Measurements from ENCODE around the gene PPP1R2C. TPM values are rescaled to one million over a fixed set of nuclear protein-coding genes. Genes with fewer than 3 reads are reported as not detected.

PPP1R2C gene
- total and polyA plus RNA-seq, 2 of the 4 experiments (the other 2 are of a cell fraction), result not detected

DNA sequence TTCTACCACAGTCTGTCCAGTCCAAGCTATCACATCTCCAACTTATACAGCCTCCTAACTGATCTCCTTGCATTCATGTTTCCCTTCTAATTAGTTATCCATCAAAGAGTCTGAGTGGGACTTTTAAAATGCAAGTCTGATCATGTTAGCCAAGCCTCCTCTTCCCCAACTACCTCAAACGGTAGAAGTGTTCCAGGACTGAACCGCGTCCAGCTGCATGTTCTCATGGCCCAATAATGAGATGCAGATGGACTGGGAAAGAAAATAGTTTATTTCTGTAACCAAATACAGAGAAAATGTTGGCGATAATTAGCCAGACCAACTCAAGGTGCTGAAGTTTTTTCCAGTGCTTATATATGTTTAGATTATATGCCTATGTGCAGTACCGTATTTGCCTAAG lies 46.6 kb upstream of the PPP1R2C start:
- no peak overlapping the region for H2AK5ac ChIP-seq (ENCODE audit: low read depth, low read length)
- in situ Hi-C loops (cut with MboI; ENCODE audit: low sequenced_read_pairs) (no loop called here), dilution Hi-C loops (cut with HindIII; ENCODE audit: low sequenced_read_pairs, unreplicated experiment) (no loop called here), intact Hi-C loops (cut with micrococcal nuclease) (no loop called here)
- no peak overlapping the region for H3K9ac ChIP-seq (ENCODE audit: low read depth, low read length)
- no peaks in the 10 kb centered on the region for H4K20me1 ChIP-seq (ENCODE audit: insufficient read depth, low read length)
- H4K91ac ChIP-seq (ENCODE audit: insufficient read depth, low read depth, low read length), result no peak overlapping the region
- no TSS peak for BruUV-seq (replicated peaks)
- ChIA-PET CTCF (no interaction called here), POLR2A (ENCODE audit: unreplicated experiment) (no interaction called here)
- no peak overlapping the region for H3K18ac ChIP-seq (ENCODE audit: low read depth, low read length)
- no peaks in the 10 kb centered on the region for H3K9me1 ChIP-seq (ENCODE audit: insufficient read depth, low read length)
- H2BK20ac ChIP-seq (ENCODE audit: low read depth, low read length), result no peak overlapping the region
- H3K56ac ChIP-seq (ENCODE audit: extremely low read depth, insufficient read depth, low read length), result no peak overlapping the region
- H3K27ac ChIP-seq (ENCODE audit: insufficient read depth, low read length), result no peak overlapping the region
- no peaks in the 10 kb centered on the region for H3K79me1 ChIP-seq (ENCODE audit: low read depth in 1 of 2, low read length in 2 of 2)
- no peaks in the 10 kb centered on the region for H3K4me1 ChIP-seq (ENCODE audit: control insufficient read depth, insufficient read depth, low read length)
- H2BK120ac ChIP-seq (ENCODE audit: low read depth, low read length), result no peak overlapping the region
- no peaks in the 10 kb centered on the region for H3K27me3 ChIP-seq (ENCODE audit: control insufficient read depth, insufficient read depth, low read length)
- WGBS, 2 experiments (ENCODE audit: extremely low coverage in 2 of 2, insufficient read length in 1 of 2), result no CpG with 5 or more reads among the region's 5 CpGs
- no peaks in the 10 kb centered on the region for H3K36me3 ChIP-seq (ENCODE audit: control insufficient read depth, insufficient read depth, low read length)
- no peak overlapping the region for H2AK9ac ChIP-seq (replicated peaks; ENCODE audit: low read depth, low read length, poor library complexity)
- no peak overlapping the region for H4K5ac ChIP-seq (ENCODE audit: low read depth, low read length)
- TF ChIP-seq, protein P1, sequence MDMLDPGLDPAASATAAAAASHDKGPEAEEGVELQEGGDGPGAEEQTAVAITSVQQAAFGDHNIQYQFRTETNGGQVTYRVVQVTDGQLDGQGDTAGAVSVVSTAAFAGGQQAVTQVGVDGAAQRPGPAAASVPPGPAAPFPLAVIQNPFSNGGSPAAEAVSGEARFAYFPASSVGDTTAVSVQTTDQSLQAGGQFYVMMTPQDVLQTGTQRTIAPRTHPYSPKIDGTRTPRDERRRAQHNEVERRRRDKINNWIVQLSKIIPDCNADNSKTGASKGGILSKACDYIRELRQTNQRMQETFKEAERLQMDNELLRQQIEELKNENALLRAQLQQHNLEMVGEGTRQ (IDR thresholded peaks at IDR 0.05; ENCODE audit: low read depth, low read length), result no peak
- TF ChIP-seq, protein P2, sequence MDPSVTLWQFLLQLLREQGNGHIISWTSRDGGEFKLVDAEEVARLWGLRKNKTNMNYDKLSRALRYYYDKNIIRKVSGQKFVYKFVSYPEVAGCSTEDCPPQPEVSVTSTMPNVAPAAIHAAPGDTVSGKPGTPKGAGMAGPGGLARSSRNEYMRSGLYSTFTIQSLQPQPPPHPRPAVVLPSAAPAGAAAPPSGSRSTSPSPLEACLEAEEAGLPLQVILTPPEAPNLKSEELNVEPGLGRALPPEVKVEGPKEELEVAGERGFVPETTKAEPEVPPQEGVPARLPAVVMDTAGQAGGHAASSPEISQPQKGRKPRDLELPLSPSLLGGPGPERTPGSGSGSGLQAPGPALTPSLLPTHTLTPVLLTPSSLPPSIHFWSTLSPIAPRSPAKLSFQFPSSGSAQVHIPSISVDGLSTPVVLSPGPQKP (IDR thresholded peaks at IDR 0.05; ENCODE audit: borderline replicate concordance, low read depth, low read length), result no peak
- TF ChIP-seq NFE2L2 (IDR thresholded peaks at IDR 0.05; ENCODE audit: low read depth, low read length) (no peak), RAD21 (IDR thresholded peaks at IDR 0.05; ENCODE audit: low read length) (no peak), MXI1 (IDR thresholded peaks at IDR 0.05; ENCODE audit: borderline replicate concordance, low read depth, low read length) (no peak)
- H2AFZ ChIP-seq (replicated peaks; ENCODE audit: low read length, poor library complexity), result no peak overlapping the region
- ATAC-seq (ENCODE audit: low read depth) (no peak), DNase-seq (no peak)
- no peak overlapping the region for H3K4me2 ChIP-seq (ENCODE audit: low read depth, low read length)
- H3K23ac ChIP-seq (ENCODE audit: low read depth, low read length), result no peak overlapping the region
- H4K8ac ChIP-seq (ENCODE audit: low read depth in 2 of 2, low read length in 2 of 2), result no peak overlapping the region
- H3K4me3 ChIP-seq (ENCODE audit: insufficient read depth, low read depth, low read length), result no peak overlapping the region
- no peak overlapping the region for H2BK15ac ChIP-seq (ENCODE audit: low read depth, low read length)
- no peak overlapping the region for H3K4ac ChIP-seq (ENCODE audit: low read depth, low read length)
- H3K14ac ChIP-seq (replicated peaks; ENCODE audit: low read depth, low read length), result no peak overlapping the region
- H3K9me3 ChIP-seq (ENCODE audit: control insufficient read depth, insufficient read depth, low read length), result no peaks in the 10 kb centered on the region
- no peak overlapping the region for H2BK5ac ChIP-seq (ENCODE audit: low read depth, low read length, poor library complexity, severe bottlenecking)
